ENCODE data around the gene SLC35B2.

Gene SLC35B2

GRCh38 chr6:44251576-44252524 is 5.5 kb downstream of the SLC35B2 start:
- no peak overlapping the region for H2AK5ac ChIP-seq (ENCODE audit: low read depth, low read length)
- no peak overlapping the region for H3K27ac ChIP-seq (replicated peaks; ENCODE audit: low read length)
- H3K18ac ChIP-seq (ENCODE audit: low read length) = no peak overlapping the region
- H3K14ac ChIP-seq (ENCODE audit: low read length) = no peak overlapping the region
- no peak overlapping the region for H4K91ac ChIP-seq (ENCODE audit: low read depth, low read length, poor library complexity)
- no peak overlapping the region for H3K4ac ChIP-seq (ENCODE audit: low read length)
- no peaks in the 10 kb centered on the region for H3K9me3 ChIP-seq (replicated peaks in 1 of 2; ENCODE audit: control insufficient read depth in 2 of 2, insufficient read depth in 1 of 2, low read depth in 1 of 2, low read length in 2 of 2)
- WGBS, 2 donors (ENCODE audit: extremely low coverage in 2 of 2, insufficient read length in 2 of 2, insufficient replicate concordance in 1 of 2) = no CpG with 5 or more reads among the region's 14 CpGs
- H3K79me1 ChIP-seq (ENCODE audit: low read depth, low read length) = peaks cover 3% of the 10 kb centered on the region
- H2BK12ac ChIP-seq (ENCODE audit: low read length) = no peak overlapping the region
- H4K8ac ChIP-seq (ENCODE audit: low read depth, low read length) = no peak overlapping the region
- no peak overlapping the region for H3K9ac ChIP-seq (ENCODE audit: low read depth, low read length, poor library complexity)
- H3K23ac ChIP-seq (ENCODE audit: low read depth, low read length, poor library complexity) = no peak overlapping the region
- no peak overlapping the region for H2BK15ac ChIP-seq (ENCODE audit: low read length)
- H2BK120ac ChIP-seq (ENCODE audit: low read depth, low read length) = no peak overlapping the region
- H3K36me3 ChIP-seq (replicated peaks in 1 of 2; ENCODE audit: control insufficient read depth in 2 of 2, insufficient read depth in 2 of 2, low read length in 2 of 2) = peaks cover 59 to 84% of the 10 kb centered on the region in 2 donors
- H3K4me1 ChIP-seq (ENCODE audit: control insufficient read depth in 2 of 2, insufficient read depth in 1 of 2, low read depth in 1 of 2, low read length in 2 of 2) = peaks cover 15 to 18% of the 10 kb centered on the region in 2 donors
- DNase-seq (ENCODE audit: low spot score) = no peak
- H3K27me3 ChIP-seq (ENCODE audit: control insufficient read depth in 3 of 3, insufficient read depth in 3 of 3, low read depth in 1 of 3, low read length in 3 of 3) = no peaks in the 10 kb centered on the region
- H2BK5ac ChIP-seq (ENCODE audit: low read length) = no peak overlapping the region
- no peak overlapping the region for H3K4me3 ChIP-seq (ENCODE audit: low read length in 2 of 2)
- H3K4me2 ChIP-seq (ENCODE audit: insufficient read depth, low read length, poor library complexity, severe bottlenecking) = no peak overlapping the region
- H2AFZ ChIP-seq (ENCODE audit: low read length) = no peak overlapping the region

- no peak overlapping the region for H4K91ac ChIP-seq (ENCODE audit: low read depth, low read length, poor library complexity)
- no peak overlapping the region for H3K4me2 ChIP-seq (ENCODE audit: insufficient read depth, low read length, poor library complexity, severe bottlenecking)
- H3K9me3 ChIP-seq (replicated peaks in 1 of 2; ENCODE audit: control insufficient read depth in 2 of 2, insufficient read depth in 1 of 2, low read depth in 1 of 2, low read length in 2 of 2) = no peaks in the 10 kb centered on the region
- H2BK5ac ChIP-seq (ENCODE audit: low read length) = no peak overlapping the region
- no CpG with 5 or more reads among the region's 3 CpGs for WGBS, 2 donors (ENCODE audit: extremely low coverage in 2 of 2, insufficient read length in 2 of 2, insufficient replicate concordance in 1 of 2)
- no peaks in the 10 kb centered on the region for H3K27me3 ChIP-seq (ENCODE audit: control insufficient read depth in 3 of 3, insufficient read depth in 3 of 3, low read depth in 1 of 3, low read length in 3 of 3)
- H3K4me1 ChIP-seq (ENCODE audit: control insufficient read depth in 2 of 2, insufficient read depth in 1 of 2, low read depth in 1 of 2, low read length in 2 of 2) = peaks cover 8 to 16% of the 10 kb centered on the region in 2 donors
- H3K36me3 ChIP-seq (replicated peaks in 1 of 2; ENCODE audit: control insufficient read depth in 2 of 2, insufficient read depth in 2 of 2, low read length in 2 of 2) = peaks cover 57 to 79% of the 10 kb centered on the region in 2 donors
- H3K23ac ChIP-seq (ENCODE audit: low read depth, low read length, poor library complexity) = no peak overlapping the region
- H3K79me1 ChIP-seq (ENCODE audit: low read depth, low read length) = peaks cover 3% of the 10 kb centered on the region
- H2BK15ac ChIP-seq (ENCODE audit: low read length) = no peak overlapping the region
- no peak overlapping the region for H3K18ac ChIP-seq (ENCODE audit: low read length)
- no peak overlapping the region for H3K14ac ChIP-seq (ENCODE audit: low read length)
- H3K4ac ChIP-seq (ENCODE audit: low read length) = no peak overlapping the region
- DNase-seq (ENCODE audit: low spot score) = no peak
- H2AFZ ChIP-seq (ENCODE audit: low read length) = no peak overlapping the region
- H2AK5ac ChIP-seq (ENCODE audit: low read depth, low read length) = no peak overlapping the region
- no peak overlapping the region for H3K9ac ChIP-seq (ENCODE audit: low read depth, low read length, poor library complexity)
- no peak overlapping the region for H3K27ac ChIP-seq (replicated peaks; ENCODE audit: low read length)
- no peak overlapping the region for H3K4me3 ChIP-seq (ENCODE audit: low read length in 2 of 2)
- no peak overlapping the region for H2BK12ac ChIP-seq (ENCODE audit: low read length)
- H2BK120ac ChIP-seq (ENCODE audit: low read depth, low read length) = no peak overlapping the region
- H4K8ac ChIP-seq (ENCODE audit: low read depth, low read length) = no peak overlapping the region
These were observed 6.6 kb downstream of the SLC35B2 start for GRCh38 chr6:44250718-44251123.

GRCh38 chr6:44250067-44250717 is 7.1 kb downstream of the SLC35B2 start:
- Histone ChIP-seq H3K4ac (ENCODE audit: low read length) (no peak overlapping the region), H2BK15ac (ENCODE audit: low read length) (no peak overlapping the region), H3K4me1 (ENCODE audit: control insufficient read depth in 2 of 2, insufficient read depth in 1 of 2, low read depth in 1 of 2, low read length in 2 of 2) (peaks cover 13 to 22% of the 10 kb centered on the region in 2 donors), H4K8ac (ENCODE audit: low read depth, low read length) (no peak overlapping the region), H3K27ac (replicated peaks; ENCODE audit: low read length) (no peak overlapping the region), H3K14ac (ENCODE audit: low read length) (no peak overlapping the region), H3K79me1 (ENCODE audit: low read depth, low read length) (peaks cover 3% of the 10 kb centered on the region), H3K18ac (ENCODE audit: low read length) (no peak overlapping the region), H3K4me3 (ENCODE audit: low read length in 2 of 2) (no peak overlapping the region), H2AK5ac (ENCODE audit: low read depth, low read length) (no peak overlapping the region), H3K36me3 (replicated peaks in 1 of 2; ENCODE audit: control insufficient read depth in 2 of 2, insufficient read depth in 2 of 2, low read length in 2 of 2) (peaks cover 54 to 74% of the 10 kb centered on the region in 2 donors), H3K4me2 (ENCODE audit: insufficient read depth, low read length, poor library complexity, severe bottlenecking) (no peak overlapping the region), H4K91ac (ENCODE audit: low read depth, low read length, poor library complexity) (no peak overlapping the region), H2BK120ac (ENCODE audit: low read depth, low read length) (no peak overlapping the region), H3K23ac (ENCODE audit: low read depth, low read length, poor library complexity) (no peak overlapping the region), H2AFZ (ENCODE audit: low read length) (no peak overlapping the region), H3K9ac (ENCODE audit: low read depth, low read length, poor library complexity) (no peak overlapping the region), H2BK5ac (ENCODE audit: low read length) (no peak overlapping the region), H3K27me3 (ENCODE audit: control insufficient read depth in 3 of 3, insufficient read depth in 3 of 3, low read depth in 1 of 3, low read length in 3 of 3) (no peaks in the 10 kb centered on the region), H2BK12ac (ENCODE audit: low read length) (no peak overlapping the region), H3K9me3 (replicated peaks in 1 of 2; ENCODE audit: control insufficient read depth in 2 of 2, insufficient read depth in 1 of 2, low read depth in 1 of 2, low read length in 2 of 2) (no peaks in the 10 kb centered on the region)
- WGBS, 2 donors (ENCODE audit: extremely low coverage in 2 of 2, insufficient read length in 2 of 2, insufficient replicate concordance in 1 of 2) = 100% methylated on average over 1 of the region's 6 CpGs
- DNase-seq (ENCODE audit: low spot score) = no peak
